Heart left ventricle (tissue), 13 donors: ENCODE results near the gene GCFC2.

ENCODE experiments used
- POLR2A ChIP-seq, 2 donors: fragments of 450-650 bp; IDR thresholded peaks; one replicate each; pipeline ENCODE4 v1.6.1; 2017; ENCODE audit warnings: antibody characterized with exemption in 2 of 2, mild to moderate bottlenecking in 2 of 2, moderate library complexity in 2 of 2
- TF ChIP-seq, protein P1 (sequence below), 12 donors: fragments of 200-600 bp; sonication (generic) in 4 of 12; IDR thresholded peaks; one replicate each; pipeline versions ENCODE4 v1.5.0 to v1.8.0; 2018 to 2022; ENCODE audit warnings: antibody characterized with exemption in 12 of 12, mild to moderate bottlenecking in 5 of 12
- donor health status: ischemic (EF 13 %, LVEDD 7.1; RV severe dilation, severe dysfunction).
- donor health status: DM: no; HTN: yes; CAD: no.
- donor health status: DM: no; HTN: no; CAD: no.
- donor health status: ischemic (EF 25% LVEDD 6.9; RV normal size, moderate dysfunction).
- donor health status: ischemic (EF 25% LVEDD 5.7; RV mildly dilated, moderate dysfunction).
- donor health status: ischemic (EF 35%, LVEDD 5.7; RV mildly dilated, moderate dysfunction).
- donor health status: nonischemic (EF 11% LVEDD 7.7; RV severe dilation, severe dysfunction).
- donor health status: DM: yes; HTN: yes; CAD: no.
- donor health status: PGD.
- donor health status: ischemic (EF 29% LVEDD 5.4; RV normal size, mild dysfunction).
- donor health status: nonischemic (EF 23%, LVEDD 6.1; RV moderate dilation, normal function).

DNA sequence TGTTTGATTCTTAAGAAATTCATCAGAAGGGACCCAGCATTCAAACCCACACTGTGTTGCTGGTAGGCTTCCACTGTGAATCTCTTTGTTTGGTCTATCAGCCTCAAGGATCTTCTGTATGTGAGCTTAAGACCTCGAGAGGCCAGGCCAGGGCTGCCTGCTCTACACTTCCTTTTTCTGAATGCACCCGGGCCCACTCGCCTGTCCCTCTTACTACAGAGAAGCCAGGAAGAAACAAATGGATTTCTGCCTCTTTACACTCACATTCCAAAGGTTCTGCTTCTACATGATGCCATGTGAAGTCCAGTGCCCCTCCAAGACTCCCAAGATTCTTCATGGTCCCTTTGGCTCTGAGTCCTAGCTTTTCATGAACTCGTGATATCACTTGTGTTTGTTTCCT is 89.5 kb downstream of the GCFC2 start:
- TF ChIP-seq, protein P1, sequence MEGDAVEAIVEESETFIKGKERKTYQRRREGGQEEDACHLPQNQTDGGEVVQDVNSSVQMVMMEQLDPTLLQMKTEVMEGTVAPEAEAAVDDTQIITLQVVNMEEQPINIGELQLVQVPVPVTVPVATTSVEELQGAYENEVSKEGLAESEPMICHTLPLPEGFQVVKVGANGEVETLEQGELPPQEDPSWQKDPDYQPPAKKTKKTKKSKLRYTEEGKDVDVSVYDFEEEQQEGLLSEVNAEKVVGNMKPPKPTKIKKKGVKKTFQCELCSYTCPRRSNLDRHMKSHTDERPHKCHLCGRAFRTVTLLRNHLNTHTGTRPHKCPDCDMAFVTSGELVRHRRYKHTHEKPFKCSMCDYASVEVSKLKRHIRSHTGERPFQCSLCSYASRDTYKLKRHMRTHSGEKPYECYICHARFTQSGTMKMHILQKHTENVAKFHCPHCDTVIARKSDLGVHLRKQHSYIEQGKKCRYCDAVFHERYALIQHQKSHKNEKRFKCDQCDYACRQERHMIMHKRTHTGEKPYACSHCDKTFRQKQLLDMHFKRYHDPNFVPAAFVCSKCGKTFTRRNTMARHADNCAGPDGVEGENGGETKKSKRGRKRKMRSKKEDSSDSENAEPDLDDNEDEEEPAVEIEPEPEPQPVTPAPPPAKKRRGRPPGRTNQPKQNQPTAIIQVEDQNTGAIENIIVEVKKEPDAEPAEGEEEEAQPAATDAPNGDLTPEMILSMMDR (IDR thresholded peaks at IDR 0.05) = no peak
- no peak for TF ChIP-seq POLR2A (IDR thresholded peaks at IDR 0.05)
